ENCODE results near the gene LAMA5. TPM values are rescaled to one million over a fixed set of nuclear protein-coding genes. Genes with fewer than 3 reads are reported as not detected.

Gene LAMA5
- total RNA-seq, 1 donor from 2014 or later = 5.4 TPM

GRCh38 chr20:62331347-62331746 lies 35.8 kb downstream of the LAMA5 start:
- no peak for DNase-seq (ENCODE audit: low read depth in 2 of 2)

GRCh38 chr20:62330576-62331317 lies 36.4 kb downstream of the LAMA5 start:
- no peak for DNase-seq (ENCODE audit: low read depth in 2 of 2)

- no peak for DNase-seq (ENCODE audit: low read depth in 2 of 2)
Observed at GRCh38 chr20:62329389-62330377, 37.4 kb downstream of the LAMA5 start.

- DNase-seq (ENCODE audit: low read depth in 2 of 2) = no peak
Observed at GRCh38 chr20:62328684-62329388, 38.3 kb downstream of the LAMA5 start.

GRCh38 chr20:62327726-62328495 lies 39.2 kb downstream of the LAMA5 start:
- DNase-seq (ENCODE audit: low read depth in 2 of 2) = no peak

GRCh38 chr20:62326959-62327725 lies 40.0 kb downstream of the LAMA5 start:
- DNase-seq (ENCODE audit: low read depth in 2 of 2) = no peak

- DNase-seq (ENCODE audit: low read depth in 2 of 2) = no peak
Observed at GRCh38 chr20:62326559-62326958, 40.6 kb downstream of the LAMA5 start.

- DNase-seq (ENCODE audit: low read depth in 2 of 2) = no peak
Observed at GRCh38 chr20:62325172-62325905, 41.8 kb downstream of the LAMA5 start.

GRCh38 chr20:62323980-62324906 lies 42.9 kb downstream of the LAMA5 start:
- no peak for DNase-seq (ENCODE audit: low read depth in 2 of 2)

GRCh38 chr20:62323146-62323979 lies 43.7 kb downstream of the LAMA5 start:
- no peak for DNase-seq (ENCODE audit: low read depth in 2 of 2)

- DNase-seq (ENCODE audit: low read depth in 2 of 2) = no peak
Observed at GRCh38 chr20:62322492-62323041, 44.5 kb downstream of the LAMA5 start.

- DNase-seq (ENCODE audit: low read depth in 2 of 2) = no peak
Observed at GRCh38 chr20:62321975-62322374, 45.1 kb downstream of the LAMA5 start.

GRCh38 chr20:62321521-62321948 lies 45.6 kb downstream of the LAMA5 start:
- no peak for DNase-seq (ENCODE audit: low read depth in 2 of 2)

GRCh38 chr20:62320581-62321354 lies 46.3 kb downstream of the LAMA5 start:
- DNase-seq (ENCODE audit: low read depth in 2 of 2) = no peak

GRCh38 chr20:62319346-62319909 lies 47.7 kb downstream of the LAMA5 start:
- no peak for DNase-seq (ENCODE audit: low read depth in 2 of 2)
